Tibial artery (tissue), 4 donors: ENCODE data around the gene ENTPD2.

Experiments
- DNase-seq, 2 donors: peaks; one replicate each; pipeline ENCODE4 v3.0.0-alpha.2; 2019
- H3K27ac ChIP-seq, 2 donors: fragments of 200-600 bp; sonication (generic) in 1 of 2; 1 replicate in 1 of 2; 2 replicates in 1 of 2; pipeline ENCODE4 v1.5.1; 2018 to 2019; ENCODE audit warnings: mild to moderate bottlenecking in 1 of 2
- H3K27me3 ChIP-seq, 2 donors: fragments of 200-600 bp; sonication (generic) in 1 of 2; one replicate each; pipeline versions ENCODE4 v1.5.1 to v1.6.0; 2016 to 2019
- H3K36me3 ChIP-seq, 3 donors: fragments of 200-600 bp; sonication (generic) in 2 of 3; one replicate each; pipeline ENCODE4 v1.5.1; 2016 to 2019; ENCODE audit warnings: mild to moderate bottlenecking in 2 of 3
- H3K4me1 ChIP-seq, 4 donors: fragments of 200-600 bp; sonication (generic) in 2 of 4; 1 replicate in 3 of 4; 2 replicates in 1 of 4; pipeline ENCODE4 v1.5.1; 2016 to 2019
- H3K4me3 ChIP-seq, 2 donors: fragments of 200-600 bp; sonication (generic) in 1 of 2; 1 replicate in 1 of 2; 2 replicates in 1 of 2; pipeline ENCODE4 v1.5.1; 2018 to 2019; ENCODE audit warnings: mild to moderate bottlenecking in 2 of 2
- H3K9me3 ChIP-seq, 3 donors: fragments of 200-600 bp; sonication (generic) in 1 of 3; one replicate each; pipeline ENCODE4 v1.5.1; 2016 to 2019
- CTCF ChIP-seq, 2 experiments: fragments of 200-600 bp in 1 of 2; fragments of 450-650 bp in 1 of 2; IDR thresholded peaks; one replicate each; pipeline ENCODE4 v1.5.1; 2017 to 2019; ENCODE audit warnings: antibody characterized with exemption in 2 of 2, mild to moderate bottlenecking in 1 of 2, moderate library complexity in 1 of 2
- intact Hi-C: fragments of 100-400 bp; cut with DNase I; formaldehyde crosslinking; loops from one replicate; pipeline ENCODE4 v1.15.0; 2023; ENCODE audit warnings: low total_unique reads

The ENTPD2 gene

GRCh38 chr9:137023583-137023991 is 30.3 kb downstream of the ENTPD2 start:
- Histone ChIP-seq H3K4me3 (no peak overlapping the region), H3K36me3 (peaks cover 0 to 26% (median 0%) of the 10 kb centered on the region in 3 donors), H3K27me3 (no peaks in the 10 kb centered on the region), H3K9me3 (no peaks in the 10 kb centered on the region), H3K27ac (no peak overlapping the region), H3K4me1 (peaks cover 0 to 27% (median 16%) of the 10 kb centered on the region in 4 donors)
- intact Hi-C loops: no loop called here
- no peak for TF ChIP-seq CTCF (IDR thresholded peaks at IDR 0.05)
- no peak for DNase-seq

GRCh38 chr9:137023157-137023556 is 30.7 kb downstream of the ENTPD2 start:
- peaks cover 0 to 24% (median 13%) of the 10 kb centered on the region in 4 donors for H3K4me1 ChIP-seq
- no peak overlapping the region for H3K4me3 ChIP-seq
- no peak for DNase-seq
- H3K27me3 ChIP-seq: no peaks in the 10 kb centered on the region
- H3K9me3 ChIP-seq: no peaks in the 10 kb centered on the region
- intact Hi-C loops: no loop called here
- TF ChIP-seq CTCF (IDR thresholded peaks at IDR 0.05): no peak
- H3K36me3 ChIP-seq: peaks cover 0 to 27% (median under 1%) of the 10 kb centered on the region in 3 donors
- H3K27ac ChIP-seq: no peak overlapping the region

- H3K27me3 ChIP-seq: no peaks in the 10 kb centered on the region
- peaks cover 4 to 32% (median 6%) of the 10 kb centered on the region in 3 donors for H3K36me3 ChIP-seq
- no peak for DNase-seq
- peaks cover 0 to 23% (median 13%) of the 10 kb centered on the region in 4 donors for H3K4me1 ChIP-seq
- no peak for TF ChIP-seq CTCF (IDR thresholded peaks at IDR 0.05)
- no peak overlapping the region for H3K4me3 ChIP-seq
- no peaks in the 10 kb centered on the region for H3K9me3 ChIP-seq
- no peak overlapping the region for H3K27ac ChIP-seq
- intact Hi-C loops: no loop called here
Measured at GRCh38 chr9:137022662-137023008, 31.2 kb downstream of the ENTPD2 start.

- Histone ChIP-seq H3K27ac (no peak overlapping the region), H3K9me3 (no peaks in the 10 kb centered on the region), H3K27me3 (no peaks in the 10 kb centered on the region), H3K4me1 (peaks cover 0 to 18% (median 8%) of the 10 kb centered on the region in 4 donors), H3K4me3 (no peak overlapping the region), H3K36me3 (peaks cover 9 to 37% (median 11%) of the 10 kb centered on the region in 3 donors)
- TF ChIP-seq CTCF (IDR thresholded peaks at IDR 0.05): no peak
- no peak for DNase-seq
- intact Hi-C loops: no loop called here
Measured at GRCh38 chr9:137021979-137022661, 31.7 kb downstream of the ENTPD2 start.

GRCh38 chr9:137021568-137021978 is 32.3 kb downstream of the ENTPD2 start:
- TF ChIP-seq CTCF (IDR thresholded peaks at IDR 0.05): no peak
- intact Hi-C loops: no loop called here
- H3K4me1 ChIP-seq: peaks cover 0 to 13% (median 2%) of the 10 kb centered on the region in 4 donors
- H3K9me3 ChIP-seq: no peaks in the 10 kb centered on the region
- H3K27ac ChIP-seq: no peak overlapping the region
- DNase-seq: no peak
- H3K27me3 ChIP-seq: no peaks in the 10 kb centered on the region
- peaks cover 12 to 43% (median 16%) of the 10 kb centered on the region in 3 donors for H3K36me3 ChIP-seq
- no peak overlapping the region for H3K4me3 ChIP-seq
